Vagina (tissue), 2 donors: ENCODE results near the gene COPG1.

ENCODE experiments used
- CTCF ChIP-seq, 3 experiments: fragments of 450-650 bp in 2 of 3; fragments of 200-600 bp in 1 of 3; sonication (generic) in 1 of 3; IDR thresholded peaks; one replicate each; pipeline ENCODE4 v1.5.1; 2017 to 2019; ENCODE audit warnings: antibody characterized with exemption in 3 of 3, mild to moderate bottlenecking in 2 of 3, moderate library complexity in 2 of 3
- POLR2A ChIP-seq, 2 donors: fragments of 450-650 bp; IDR thresholded peaks; one replicate each; pipeline ENCODE4 v1.6.1; 2017; ENCODE audit warnings: antibody characterized with exemption in 2 of 2, mild to moderate bottlenecking in 2 of 2, moderate library complexity in 2 of 2
- POLR2AphosphoS5 ChIP-seq, 2 donors: sonication (generic); formaldehyde crosslinking; IDR thresholded peaks; one replicate each; pipeline ENCODE4 v1.9.0; 2017; ENCODE audit warnings: antibody characterized with exemption in 2 of 2, mild to moderate bottlenecking in 2 of 2, low read depth in 1 of 2; ENCODE audit not compliant: insufficient read depth in 1 of 2

DNA sequence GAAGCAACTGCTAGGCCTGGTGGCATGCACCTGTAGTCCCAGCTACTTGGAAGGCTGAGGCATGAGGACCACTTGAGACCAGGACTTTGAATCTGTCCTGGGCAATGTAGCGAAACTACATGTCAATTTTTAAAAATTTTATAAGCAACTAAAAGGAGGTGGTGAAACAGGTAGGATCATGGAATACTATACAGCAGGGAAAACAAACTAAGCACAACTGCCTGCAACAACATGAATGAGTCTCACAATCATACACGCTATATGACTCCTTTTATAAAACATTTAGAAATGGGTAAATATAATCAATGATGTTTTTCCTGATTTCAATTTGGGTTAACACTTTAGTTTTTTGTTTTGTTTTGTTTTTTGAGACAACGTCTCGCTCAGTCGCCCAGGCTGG is 36.2 kb upstream of the COPG1 start:
- TF ChIP-seq CTCF (IDR thresholded peaks at IDR 0.05) (no peak), POLR2AphosphoS5 (IDR thresholded peaks at IDR 0.05; ENCODE audit: insufficient read depth in 1 of 2, low read depth in 1 of 2) (no peak), POLR2A (IDR thresholded peaks at IDR 0.05) (no peak)
